Measurements from ENCODE around the gene OR14A2. TPM values are rescaled to one million over a fixed set of nuclear protein-coding genes. Genes with fewer than 3 reads are reported as not detected.

The OR14A2 gene
- total and polyA plus RNA-seq, 2 of the 4 experiments (the other 2 are of a cell fraction), result not detected

DNA sequence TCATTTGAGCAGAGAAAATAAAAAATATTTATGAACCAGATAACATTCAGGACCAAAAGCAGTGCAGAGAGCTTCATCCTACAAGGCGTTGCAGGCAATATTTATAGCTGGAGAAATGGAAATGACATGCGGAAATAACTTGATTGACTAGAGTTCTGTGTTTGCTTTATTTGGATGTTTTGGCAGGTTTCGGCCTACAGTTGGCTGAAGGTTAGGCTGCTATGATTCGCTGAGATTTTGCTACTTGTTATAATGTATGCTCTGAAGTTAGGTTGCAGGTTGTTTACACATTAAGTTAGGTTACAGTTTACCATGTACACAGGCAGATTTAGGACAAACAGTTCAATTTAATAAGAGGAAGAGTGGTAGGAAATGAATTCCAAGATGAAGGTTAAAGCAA, 67.8 kb downstream of the OR14A2 start:
- Histone ChIP-seq H3K18ac (ENCODE audit: low read depth, low read length) (no peak overlapping the region), H4K5ac (ENCODE audit: low read depth, low read length) (no peak overlapping the region), H3K9me1 (ENCODE audit: insufficient read depth, low read length) (no peaks in the 10 kb centered on the region), H3K14ac (replicated peaks; ENCODE audit: low read depth, low read length) (no peak overlapping the region), H2AK9ac (replicated peaks; ENCODE audit: low read depth, low read length, poor library complexity) (no peak overlapping the region), H2AFZ (replicated peaks; ENCODE audit: low read length, poor library complexity) (no peak overlapping the region), H4K91ac (ENCODE audit: insufficient read depth, low read depth, low read length) (no peak overlapping the region), H3K9ac (ENCODE audit: low read depth, low read length) (no peak overlapping the region), H3K23ac (ENCODE audit: low read depth, low read length) (no peak overlapping the region), H2BK20ac (ENCODE audit: low read depth, low read length) (no peak overlapping the region), H3K4me2 (ENCODE audit: low read depth, low read length) (no peak overlapping the region), H3K36me3 (ENCODE audit: control insufficient read depth, insufficient read depth, low read length) (no peaks in the 10 kb centered on the region), H2BK5ac (ENCODE audit: low read depth, low read length, poor library complexity, severe bottlenecking) (no peak overlapping the region), H2BK15ac (ENCODE audit: low read depth, low read length) (no peak overlapping the region), H3K4ac (ENCODE audit: low read depth, low read length) (no peak overlapping the region), H3K4me3 (ENCODE audit: insufficient read depth, low read depth, low read length) (no peak overlapping the region), H3K27me3 (ENCODE audit: control insufficient read depth, insufficient read depth, low read length) (no peaks in the 10 kb centered on the region), H2AK5ac (ENCODE audit: low read depth, low read length) (no peak overlapping the region), H3K9me3 (ENCODE audit: control insufficient read depth, insufficient read depth, low read length) (peaks cover 2% of the 10 kb centered on the region; the same call in 1 of the 2 replicates), H4K8ac (ENCODE audit: low read depth in 2 of 2, low read length in 2 of 2) (no peak overlapping the region), H2BK120ac (ENCODE audit: low read depth, low read length) (no peak overlapping the region), H3K27ac (ENCODE audit: insufficient read depth, low read length) (no peak overlapping the region), H3K4me1 (ENCODE audit: control insufficient read depth, insufficient read depth, low read length) (no peaks in the 10 kb centered on the region), H4K20me1 (ENCODE audit: insufficient read depth, low read length) (no peaks in the 10 kb centered on the region), H3K56ac (ENCODE audit: extremely low read depth, insufficient read depth, low read length) (no peak overlapping the region), H3K79me1 (ENCODE audit: low read depth in 1 of 2, low read length in 2 of 2) (no peaks in the 10 kb centered on the region)
- intact Hi-C loops (cut with micrococcal nuclease), result no loop called here
- dilution Hi-C loops (cut with HindIII; ENCODE audit: low sequenced_read_pairs, unreplicated experiment), result no loop called here
- ChIA-PET CTCF (no interaction called here), POLR2A (ENCODE audit: unreplicated experiment) (no interaction called here)
- DNase-seq (no peak), ATAC-seq (ENCODE audit: low read depth) (no peak)
- no peak for TF ChIP-seq POLR2A (IDR thresholded peaks at IDR 0.05; ENCODE audit: low read depth, low read length)
- TF ChIP-seq CEBPB (IDR thresholded peaks at IDR 0.05; ENCODE audit: low read depth, low read length), result no peak
- TF ChIP-seq RAD21 (IDR thresholded peaks at IDR 0.05; ENCODE audit: low read length), result no peak
- no peak for TF ChIP-seq RCOR1 (IDR thresholded peaks at IDR 0.05; ENCODE audit: insufficient replicate concordance, low read length)
- TF ChIP-seq MAZ (IDR thresholded peaks at IDR 0.05; ENCODE audit: borderline replicate concordance, low read depth, low read length), result no peak
- TF ChIP-seq, protein P1, sequence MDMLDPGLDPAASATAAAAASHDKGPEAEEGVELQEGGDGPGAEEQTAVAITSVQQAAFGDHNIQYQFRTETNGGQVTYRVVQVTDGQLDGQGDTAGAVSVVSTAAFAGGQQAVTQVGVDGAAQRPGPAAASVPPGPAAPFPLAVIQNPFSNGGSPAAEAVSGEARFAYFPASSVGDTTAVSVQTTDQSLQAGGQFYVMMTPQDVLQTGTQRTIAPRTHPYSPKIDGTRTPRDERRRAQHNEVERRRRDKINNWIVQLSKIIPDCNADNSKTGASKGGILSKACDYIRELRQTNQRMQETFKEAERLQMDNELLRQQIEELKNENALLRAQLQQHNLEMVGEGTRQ (IDR thresholded peaks at IDR 0.05; ENCODE audit: low read depth, low read length), result no peak
- no peak for TF ChIP-seq RFX5 (IDR thresholded peaks at IDR 0.05; ENCODE audit: low read depth, low read length)
- no peak for TF ChIP-seq MAFK (IDR thresholded peaks at IDR 0.05; ENCODE audit: low read depth, low read length)
- no peak for TF ChIP-seq BHLHE40 (IDR thresholded peaks at IDR 0.05; ENCODE audit: low read depth, low read length)
- TF ChIP-seq CHD1 (IDR thresholded peaks at IDR 0.05; ENCODE audit: low read depth, low read length), result no peak
- no CpG with 5 or more reads among the region's 4 CpGs for WGBS, 2 experiments (ENCODE audit: extremely low coverage in 2 of 2, insufficient read length in 1 of 2)
- in situ Hi-C loops (cut with MboI; ENCODE audit: low sequenced_read_pairs), result no loop called here
- BruUV-seq (replicated peaks), result no TSS peak

All from IMR-90 (cell line).